H9 (cell line): ENCODE measurements around the gene DAAM1. TPM values are rescaled to one million over a fixed set of nuclear protein-coding genes. Genes with fewer than 3 reads are reported as not detected.

ENCODE experiments used
- DNase-seq: peaks from one replicate; pipeline ENCODE4 v3.0.0-alpha.2; 2017
- H2AFZ ChIP-seq: one replicate; pipeline ENCODE4 v1.6.1; 2013; ENCODE audit warnings: mild to moderate bottlenecking, low read length, control low read depth, moderate library complexity
- H2AK5ac ChIP-seq: 2 replicates; pipeline ENCODE4 v1.6.1; 2013; ENCODE audit warnings: low read length, control low read depth, mixed read lengths; ENCODE audit not compliant: insufficient read length
- H2BK120ac ChIP-seq: one replicate; pipeline ENCODE4 v1.6.1; 2013; ENCODE audit warnings: low read depth, mild to moderate bottlenecking, low read length, control low read depth, inconsistent platforms; ENCODE audit not compliant: poor library complexity, severe bottlenecking
- H2BK12ac ChIP-seq: 2 replicates; pipeline ENCODE4 v1.6.1; 2013; ENCODE audit warnings: low read length, control low read depth, mixed read lengths, low read depth; ENCODE audit not compliant: insufficient read length
- H2BK15ac ChIP-seq: 2 replicates; pipeline ENCODE4 v1.6.1; 2013; ENCODE audit warnings: low read depth, low read length, control low read depth
- H2BK20ac ChIP-seq: one replicate; pipeline ENCODE4 v1.6.1; 2013; ENCODE audit warnings: low read depth, mild to moderate bottlenecking, low read length, control low read depth, inconsistent platforms; ENCODE audit not compliant: poor library complexity, severe bottlenecking
- H2BK5ac ChIP-seq: 2 replicates; pipeline ENCODE4 v1.6.1; 2013; ENCODE audit warnings: low read length, control low read depth, mixed read lengths; ENCODE audit not compliant: insufficient read length
- H3K14ac ChIP-seq: 2 replicates; pipeline ENCODE4 v1.6.1; 2013; ENCODE audit warnings: low read length, control low read depth; ENCODE audit not compliant: insufficient read depth
- H3K18ac ChIP-seq: 2 replicates; pipeline ENCODE4 v1.6.1; 2013; ENCODE audit warnings: low read depth, mild to moderate bottlenecking, mixed read lengths, low read length, control low read depth; ENCODE audit not compliant: insufficient read length
- H3K23ac ChIP-seq: 2 replicates; pipeline ENCODE4 v1.6.1; 2013; ENCODE audit warnings: low read length, control low read depth, mixed read lengths, low read depth; ENCODE audit not compliant: insufficient read length
- H3K23me2 ChIP-seq: 2 replicates; pipeline ENCODE4 v1.6.1; 2013; ENCODE audit warnings: low read depth, mild to moderate bottlenecking, mixed read lengths, low read length, control low read depth; ENCODE audit not compliant: insufficient read length, poor library complexity, severe bottlenecking
- H3K27ac ChIP-seq: 2 replicates; pipeline ENCODE4 v1.5.1; 2013; ENCODE audit warnings: low read length, control low read depth, mixed read lengths, low read depth; ENCODE audit not compliant: insufficient read length
- H3K27me3 ChIP-seq: 2 replicates; pipeline ENCODE4 v1.6.1; 2013; ENCODE audit warnings: low read length, control low read depth, inconsistent platforms; ENCODE audit not compliant: insufficient read depth
- H3K4ac ChIP-seq: 2 replicates; pipeline ENCODE4 v1.6.1; 2013; ENCODE audit warnings: low read depth, mild to moderate bottlenecking, control low read depth, inconsistent platforms, low read length, moderate library complexity
- H3K4me1 ChIP-seq: 2 replicates; pipeline ENCODE4 v1.6.1; 2013; ENCODE audit warnings: low read length, control low read depth, inconsistent platforms; ENCODE audit not compliant: insufficient read depth
- H3K4me2 ChIP-seq: 2 replicates; pipeline ENCODE4 v1.6.1; 2013; ENCODE audit warnings: low read length, control low read depth, mixed read lengths; ENCODE audit not compliant: insufficient read length, insufficient read depth
- H3K56ac ChIP-seq: 2 replicates; pipeline ENCODE4 v1.6.1; 2013; ENCODE audit warnings: low read depth, mild to moderate bottlenecking, mixed read lengths, low read length, control low read depth; ENCODE audit not compliant: insufficient read length
- H3K79me1 ChIP-seq: 2 replicates; pipeline ENCODE4 v1.6.1; 2013; ENCODE audit warnings: low read depth, mild to moderate bottlenecking, moderate library complexity, low read length, control low read depth, inconsistent platforms; ENCODE audit not compliant: insufficient read depth, poor library complexity, severe bottlenecking
- H3K79me2 ChIP-seq: 2 replicates; pipeline ENCODE4 v1.6.1; 2013; ENCODE audit warnings: low read length, control low read depth, inconsistent platforms; ENCODE audit not compliant: insufficient read depth
- H3K9ac ChIP-seq: 2 replicates; pipeline ENCODE4 v1.6.1; 2013; ENCODE audit warnings: low read length, control low read depth, mixed read lengths; ENCODE audit not compliant: insufficient read length; ENCODE audit errors: extremely low read depth
- H3K9me3 ChIP-seq: one replicate; pipeline ENCODE4 v1.6.1; 2013; ENCODE audit warnings: low read depth, low read length, inconsistent platforms; ENCODE audit not compliant: control insufficient read depth
- H3T11ph ChIP-seq: one replicate; pipeline ENCODE4 v1.6.1; 2013; ENCODE audit warnings: mild to moderate bottlenecking, low read length, control low read depth, inconsistent platforms
- H4K20me1 ChIP-seq: one replicate; pipeline ENCODE4 v1.6.1; 2013; ENCODE audit not compliant: control insufficient read depth, insufficient read length, insufficient read depth
- H4K5ac ChIP-seq: 2 replicates; pipeline ENCODE4 v1.6.1; 2013; ENCODE audit warnings: low read depth, mild to moderate bottlenecking, mixed read lengths, low read length, control low read depth; ENCODE audit not compliant: insufficient read length
- H4K8ac ChIP-seq: replicated peaks from 2 replicates; pipeline ENCODE4 v1.6.1; 2013; ENCODE audit warnings: low read length, control low read depth, mixed read lengths, low read depth; ENCODE audit not compliant: insufficient read length
- H4K91ac ChIP-seq: 2 replicates; pipeline ENCODE4 v1.6.1; 2013; ENCODE audit warnings: low read depth, mild to moderate bottlenecking, moderate library complexity, mixed read lengths, low read length, control low read depth; ENCODE audit not compliant: insufficient read length
- H3K27ac Mint-ChIP-seq, 3 experiments: 2 replicates in 2 of 3; 3 replicates in 1 of 3; pipeline ENCODE4 v1.8.0; 2020 to 2021; ENCODE audit warnings: mixed read lengths in 3 of 3, mild to moderate bottlenecking in 1 of 3, moderate library complexity in 1 of 3
- H3K27me3 Mint-ChIP-seq: 2 replicates; pipeline ENCODE4 v1.8.0; 2021; ENCODE audit warnings: low read depth, mild to moderate bottlenecking, moderate library complexity, mixed read lengths
- H3K36me3 Mint-ChIP-seq, 3 experiments: 2 replicates in 2 of 3; 3 replicates in 1 of 3; pipeline ENCODE4 v1.8.0; 2020 to 2021; ENCODE audit warnings: low read depth in 3 of 3, mixed read lengths in 3 of 3; ENCODE audit not compliant: insufficient read depth in 1 of 3
- H3K4me1 Mint-ChIP-seq, 2 experiments: 2 replicates each; pipeline ENCODE4 v1.8.0; 2020; ENCODE audit warnings: mixed read lengths in 2 of 2
- H3K4me3 Mint-ChIP-seq, 2 experiments: 2 replicates in 1 of 2; 3 replicates in 1 of 2; pipeline ENCODE4 v1.8.0; 2020 to 2021; ENCODE audit warnings: mild to moderate bottlenecking in 2 of 2, mixed read lengths in 2 of 2, moderate library complexity in 1 of 2
- H3K9me3 Mint-ChIP-seq, 2 experiments: 2 replicates in 1 of 2; 3 replicates in 1 of 2; pipeline ENCODE4 v1.8.0; 2020; ENCODE audit warnings: mild to moderate bottlenecking in 2 of 2, mixed read lengths in 2 of 2, moderate library complexity in 1 of 2
- WGBS: extraction: QIAGEN DNeasy Blood & Tissue Kit; methylation state at CpG from one replicate; pipeline ENCODE4 v1.1.7; 2013; ENCODE audit warnings: missing lambda C conversion rate, low lambda C conversion rate, mixed read lengths; ENCODE audit not compliant: insufficient read length; ENCODE audit errors: extremely low coverage; 5-methylcytosine and 5-hydroxymethylcytosine counted together
- total RNA-seq: library from RNA; stranded (reverse); gene quantifications from 2 replicates; pipeline ENCODE4 v1.2.1, GENCODE V29; 2021
- TF ChIP-seq, protein P1 (sequence below): fragments of 200-600 bp; sonication (generic); conservative IDR thresholded peaks from 3 replicates; pipeline ENCODE4 v1.8.0; 2021; ENCODE audit warnings: antibody characterized with exemption, mild to moderate bottlenecking

Gene DAAM1
- total RNA-seq, 1 experiment from 2014 or later: 19.5 TPM

DNA sequence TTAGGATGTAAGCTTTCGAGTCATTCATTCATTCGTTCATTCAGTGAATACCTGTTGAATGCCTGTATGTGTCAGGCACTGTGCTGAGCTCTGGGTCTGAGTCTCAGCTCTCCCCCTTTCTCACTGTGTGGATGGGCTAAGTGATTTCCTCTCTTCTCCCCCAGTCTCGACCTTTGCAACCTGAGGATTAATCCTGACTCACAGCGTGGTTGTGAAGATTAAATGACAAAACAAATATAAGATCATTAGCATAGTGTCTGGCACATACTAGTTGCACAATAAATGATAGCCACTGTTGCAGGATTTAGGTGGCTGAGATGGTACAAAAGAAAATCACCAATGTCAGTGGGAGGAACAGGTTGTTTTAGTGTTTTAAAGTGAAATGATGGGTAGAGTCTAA is 140.0 kb downstream of the DAAM1 start:
- no peak overlapping the region for H2BK5ac ChIP-seq
- H3K27ac ChIP-seq: no peak overlapping the region
- peaks cover 39 to 42% of the 10 kb centered on the region in 2 experiments for H3K4me1 Mint-ChIP-seq

More for the DNA sequence above, 140.0 kb downstream of the DAAM1 start:
- peaks cover 6% of the 10 kb centered on the region; the same call in 1 of the 2 replicates for H3K4me1 ChIP-seq
- Mint-ChIP-seq H3K9me3 (no peaks in the 10 kb centered on the region), H3K4me3 (no peak overlapping the region), H3K36me3 (peaks cover 5 to 9% (median 6%) of the 10 kb centered on the region in 3 experiments; a peak in 5 of 7 replicates), H3K27me3 (no peaks in the 10 kb centered on the region), H3K27ac (peak overlapping the region in 1 of 3 experiments; percentile 14; a peak in 1 of 7 replicates)
- no peak overlapping the region for H3T11ph ChIP-seq
- no peaks in the 10 kb centered on the region for H3K23me2 ChIP-seq
- no peak overlapping the region for H3K14ac ChIP-seq
- H4K20me1 ChIP-seq: no peaks in the 10 kb centered on the region
- no peak for DNase-seq
- H3K9ac ChIP-seq: no peak overlapping the region
- H3K9me3 ChIP-seq: no peaks in the 10 kb centered on the region
- no peaks in the 10 kb centered on the region for H3K27me3 ChIP-seq
- H2BK12ac ChIP-seq: no peak overlapping the region
- H4K5ac ChIP-seq: no peak overlapping the region
- no peak overlapping the region for H3K23ac ChIP-seq
- H4K91ac ChIP-seq: no peak overlapping the region
- H2BK20ac ChIP-seq: no peak overlapping the region
- no peaks in the 10 kb centered on the region for H3K79me2 ChIP-seq
- no peak overlapping the region for H3K4me2 ChIP-seq
- no peak overlapping the region for H3K4ac ChIP-seq
- H2BK120ac ChIP-seq: no peak overlapping the region
- no peak overlapping the region for H2AFZ ChIP-seq
- TF ChIP-seq, protein P1, sequence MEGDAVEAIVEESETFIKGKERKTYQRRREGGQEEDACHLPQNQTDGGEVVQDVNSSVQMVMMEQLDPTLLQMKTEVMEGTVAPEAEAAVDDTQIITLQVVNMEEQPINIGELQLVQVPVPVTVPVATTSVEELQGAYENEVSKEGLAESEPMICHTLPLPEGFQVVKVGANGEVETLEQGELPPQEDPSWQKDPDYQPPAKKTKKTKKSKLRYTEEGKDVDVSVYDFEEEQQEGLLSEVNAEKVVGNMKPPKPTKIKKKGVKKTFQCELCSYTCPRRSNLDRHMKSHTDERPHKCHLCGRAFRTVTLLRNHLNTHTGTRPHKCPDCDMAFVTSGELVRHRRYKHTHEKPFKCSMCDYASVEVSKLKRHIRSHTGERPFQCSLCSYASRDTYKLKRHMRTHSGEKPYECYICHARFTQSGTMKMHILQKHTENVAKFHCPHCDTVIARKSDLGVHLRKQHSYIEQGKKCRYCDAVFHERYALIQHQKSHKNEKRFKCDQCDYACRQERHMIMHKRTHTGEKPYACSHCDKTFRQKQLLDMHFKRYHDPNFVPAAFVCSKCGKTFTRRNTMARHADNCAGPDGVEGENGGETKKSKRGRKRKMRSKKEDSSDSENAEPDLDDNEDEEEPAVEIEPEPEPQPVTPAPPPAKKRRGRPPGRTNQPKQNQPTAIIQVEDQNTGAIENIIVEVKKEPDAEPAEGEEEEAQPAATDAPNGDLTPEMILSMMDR: no peak
- no peak overlapping the region for H4K8ac ChIP-seq
- no peaks in the 10 kb centered on the region for H3K79me1 ChIP-seq
- no peak overlapping the region for H3K18ac ChIP-seq
- no peak overlapping the region for H2AK5ac ChIP-seq
- H3K56ac ChIP-seq: no peak overlapping the region
- H2BK15ac ChIP-seq: no peak overlapping the region
- WGBS: no CpG with 5 or more reads among the region's 4 CpGs
